NCI-H748 (cell line): ENCODE data around the gene ACYP2.
"Not testable (repeated sequence)": the region's sequence is repeated elsewhere in the genome, so short reads cannot be mapped to it uniquely, and the experiment has no call there.

ENCODE experiments used
- DNase-seq: peaks from one replicate; lab custom pipeline; 2025; ENCODE audit not compliant: unreplicated experiment; lab: John Stamatoyannopoulos, UW

Gene ACYP2

DNA sequence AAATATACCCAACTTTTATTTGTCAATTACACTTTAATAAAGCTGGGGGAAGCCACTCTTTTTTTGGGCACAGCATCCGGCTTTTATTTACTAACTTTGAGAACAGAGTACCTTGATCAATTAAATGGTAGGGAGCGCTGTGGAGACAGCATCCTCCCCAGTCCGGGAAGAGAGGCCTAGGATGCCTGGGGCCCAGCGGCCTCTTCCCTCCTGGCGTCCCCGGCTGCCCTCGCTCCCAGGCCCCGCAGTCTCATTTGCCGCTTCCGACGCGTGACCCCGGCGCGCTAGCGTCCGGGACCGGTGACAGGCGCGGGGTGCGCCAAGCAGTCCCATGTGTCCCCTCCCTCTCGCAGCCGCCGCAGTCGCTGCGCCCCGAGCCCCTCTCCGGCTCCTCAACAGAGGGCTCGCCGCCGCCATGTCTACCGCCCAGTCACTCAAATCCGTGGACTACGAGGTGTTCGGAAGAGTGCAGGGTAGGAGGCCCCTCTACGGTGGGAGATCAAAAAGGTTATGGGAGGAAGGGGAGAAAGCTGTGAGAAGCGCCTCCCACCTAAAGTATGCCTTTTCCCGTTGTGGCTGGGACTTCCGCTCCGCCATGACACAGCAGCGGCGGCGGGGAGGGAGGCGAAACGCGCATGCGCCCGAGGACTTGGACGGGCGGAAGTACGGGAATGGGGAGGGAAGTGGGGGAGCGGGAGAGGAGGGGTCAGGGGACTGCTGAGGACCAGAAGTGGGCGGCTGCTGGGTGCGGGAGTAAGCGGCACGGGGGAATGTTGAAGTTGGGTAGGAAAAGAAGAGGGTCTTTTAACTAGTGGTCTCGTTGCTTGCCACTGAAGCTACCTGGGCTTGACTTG is at the start of gene ACYP2:
TSS of gene ACYP2 (plus strand) at position 332 of the 854 bp plus-strand sequence.
- DNase-seq = peak; percentile 92

DNA sequence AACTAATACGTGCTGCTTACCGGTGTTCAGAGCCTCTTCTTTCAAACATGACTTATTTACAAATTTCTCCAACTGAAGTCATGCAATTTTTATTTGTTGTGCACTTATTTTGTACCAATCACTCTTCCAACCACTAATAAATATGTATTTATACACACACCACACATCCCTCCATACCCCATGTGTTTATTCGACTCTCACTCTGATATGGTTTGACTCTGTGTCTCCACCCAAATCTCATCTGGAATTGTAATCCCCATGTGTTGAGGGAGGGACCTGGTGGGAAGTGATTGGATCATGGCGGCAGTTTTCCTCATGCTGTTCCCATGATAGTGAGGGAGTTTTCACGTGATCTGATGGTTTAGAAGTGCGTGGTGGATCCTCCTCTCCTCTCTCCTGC is 49.5 kb upstream of the ACYP2 start:
- no peak for DNase-seq

DNA sequence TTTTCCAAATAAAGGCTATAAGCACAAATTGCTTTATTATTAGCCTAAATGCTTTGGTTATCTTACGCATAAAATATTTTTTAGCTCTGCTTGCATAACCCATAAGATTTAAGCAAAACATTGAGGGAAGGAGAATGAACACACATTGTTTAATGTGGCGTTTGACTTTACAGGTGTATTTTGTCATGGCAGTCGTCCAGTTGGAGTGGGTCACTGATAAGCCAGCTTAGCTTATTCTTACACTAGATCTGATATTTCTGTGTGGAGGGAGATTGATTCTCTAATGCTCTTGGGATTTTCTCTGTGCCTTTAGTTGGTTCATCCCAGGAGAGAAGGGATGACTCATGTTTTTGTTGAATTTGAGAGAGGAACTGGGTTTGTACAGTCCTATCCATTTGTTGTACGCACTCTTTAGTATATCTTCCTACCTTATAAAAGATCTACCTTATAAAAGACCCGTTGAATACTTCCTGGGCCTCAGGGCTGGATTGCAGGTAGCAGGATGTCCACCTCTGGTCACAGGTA is 47.5 kb upstream of the ACYP2 start:
- no peak for DNase-seq

DNA sequence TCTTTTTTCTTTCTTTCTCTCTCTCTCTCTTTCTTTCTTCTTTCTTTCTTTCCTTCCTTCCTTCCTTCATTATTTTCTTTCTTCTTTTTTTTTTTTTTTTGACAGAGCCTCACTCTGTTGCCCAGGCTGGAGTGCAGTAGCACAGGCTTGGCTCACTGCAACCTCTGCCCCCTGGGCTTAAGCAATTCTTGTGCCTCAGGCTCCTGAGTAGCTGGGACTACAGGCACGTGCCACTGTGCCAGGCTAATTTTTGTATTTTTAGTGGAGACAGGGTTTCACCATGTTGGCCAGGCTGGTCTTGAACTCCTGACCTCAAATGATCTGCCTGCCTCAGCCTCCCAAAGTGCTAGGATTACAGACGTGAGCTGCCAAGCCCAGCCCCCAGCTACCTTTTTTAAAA is 42.9 kb upstream of the ACYP2 start:
- DNase-seq = not testable (repeated sequence)

DNA sequence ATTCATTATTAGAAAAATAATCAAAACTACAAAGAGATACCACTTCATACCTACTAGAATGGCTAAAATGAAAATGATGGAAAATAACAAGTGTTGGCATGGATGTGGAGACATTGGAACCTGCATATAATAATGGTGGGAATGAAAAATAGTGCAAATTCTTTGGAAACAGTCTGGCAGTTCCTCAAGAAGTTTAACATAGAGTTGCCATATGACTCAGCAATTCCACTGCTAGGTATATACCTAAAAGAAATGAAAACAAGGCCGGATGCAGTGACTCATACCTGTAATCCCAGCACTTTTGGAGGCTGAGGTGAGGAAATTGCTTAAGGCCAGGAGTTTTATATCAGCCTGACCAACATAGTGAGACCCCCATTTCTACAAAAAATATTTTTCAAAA is 41.6 kb upstream of the ACYP2 start:
- no peak for DNase-seq

DNA sequence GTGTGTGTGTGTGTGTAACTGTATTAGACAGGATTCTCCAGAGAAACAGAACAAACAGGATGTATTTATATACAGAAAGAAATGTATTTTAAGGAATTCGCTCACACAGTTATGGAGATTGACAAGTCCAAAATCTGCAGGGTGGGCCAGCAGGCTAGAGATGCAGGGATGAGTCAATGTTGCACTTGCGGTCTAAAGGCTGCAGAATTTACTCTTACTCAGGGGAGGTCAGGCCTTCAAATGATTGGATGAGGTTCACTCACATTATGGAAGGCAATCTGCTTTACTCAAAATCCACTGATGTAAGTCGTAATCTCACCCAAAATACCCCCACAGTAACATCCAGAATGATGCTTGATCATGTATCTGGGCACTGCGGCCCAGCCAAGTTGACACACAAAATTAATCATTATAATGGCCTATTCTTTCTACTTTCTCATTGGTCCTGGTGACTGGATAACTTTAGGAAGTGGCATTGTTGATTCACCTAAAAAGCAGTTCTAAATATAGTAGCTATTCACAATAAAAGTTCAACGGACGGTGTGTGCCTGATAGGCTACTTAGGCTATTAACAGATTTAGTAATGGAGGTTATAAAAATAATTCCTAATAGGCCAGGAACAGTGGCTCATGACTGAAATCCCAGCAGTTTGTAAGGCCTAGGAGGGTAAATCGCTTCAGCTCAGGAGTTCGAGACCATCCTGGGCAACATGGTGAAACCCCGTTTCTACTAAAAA is 40.6 kb upstream of the ACYP2 start:
- DNase-seq = no peak

DNA sequence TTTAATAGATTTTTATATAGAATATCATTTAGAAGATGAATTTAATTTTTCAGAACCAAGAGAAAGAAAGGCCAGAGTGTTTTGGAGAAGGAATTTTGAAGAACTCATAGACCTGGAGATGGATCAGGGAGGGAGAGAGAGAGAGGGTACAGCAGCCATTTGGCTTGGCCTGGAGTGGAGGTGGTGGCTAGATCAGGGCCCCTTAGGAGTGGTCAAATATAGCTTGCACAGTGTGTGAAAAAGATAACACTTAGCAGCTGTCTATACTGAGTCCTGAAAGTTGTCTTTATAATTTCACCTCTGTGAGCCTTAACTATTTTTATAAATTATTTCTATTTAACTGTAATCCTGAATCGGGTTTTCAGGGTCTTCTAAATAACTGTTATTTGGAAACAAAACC is 38.8 kb upstream of the ACYP2 start:
- no peak for DNase-seq

DNA sequence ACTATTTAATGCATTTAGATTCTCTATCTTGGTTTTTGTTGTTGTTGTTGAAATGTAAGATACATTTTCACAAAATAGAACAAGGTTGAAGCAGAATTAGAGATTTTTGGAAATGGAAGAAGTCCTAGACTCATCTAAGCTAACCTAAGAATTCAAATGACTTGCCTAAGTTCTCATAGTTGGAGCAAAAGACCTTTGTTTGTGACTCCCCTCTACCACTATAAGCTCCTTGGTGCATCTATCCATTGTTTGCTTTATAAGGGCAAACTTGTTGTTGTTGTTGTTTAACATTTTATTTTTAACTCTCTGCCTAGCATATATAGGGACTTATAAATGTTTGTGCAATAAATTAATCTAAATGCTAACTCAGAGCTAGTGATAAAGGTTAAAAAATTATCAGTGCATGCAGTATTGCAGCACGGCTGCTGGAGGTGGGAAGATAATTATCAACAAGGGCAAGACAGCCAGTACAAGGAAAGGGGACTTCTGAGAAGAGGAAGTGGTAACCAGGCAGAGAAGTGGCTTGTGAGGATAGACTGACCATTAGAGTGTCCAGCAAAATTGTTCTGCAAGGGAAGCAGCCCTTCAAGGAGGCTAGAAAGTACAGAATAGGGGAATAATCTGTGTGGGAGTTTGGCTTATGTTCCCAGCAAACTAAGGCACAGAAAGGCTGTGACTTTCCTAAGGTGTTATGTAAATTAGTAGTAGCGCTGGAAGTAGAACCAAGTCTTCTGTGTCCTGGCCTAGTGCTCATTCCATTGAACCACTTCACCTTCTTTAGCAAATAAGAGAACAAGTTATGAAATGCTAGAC is 38.1 kb upstream of the ACYP2 start:
- DNase-seq = no peak

DNA sequence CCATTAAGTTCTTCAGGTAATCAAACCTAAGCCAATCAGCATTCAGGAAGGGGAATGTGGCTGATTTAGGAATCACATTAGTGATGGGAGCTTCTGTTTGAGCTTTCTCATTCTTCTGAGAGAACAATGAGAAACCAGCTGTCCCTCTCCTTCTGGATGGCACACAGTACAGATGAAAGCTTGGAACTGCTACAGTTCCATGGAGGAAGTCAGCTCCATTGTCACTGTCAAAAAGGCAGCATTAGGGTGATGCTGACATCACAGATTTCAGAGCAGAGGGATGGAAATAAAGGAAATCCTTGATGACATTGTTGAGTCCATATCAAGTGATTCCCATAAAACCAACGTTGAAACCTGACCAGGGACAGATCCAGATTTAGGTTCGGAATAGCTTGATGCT is 36.1 kb upstream of the ACYP2 start:
- DNase-seq = no peak

DNA sequence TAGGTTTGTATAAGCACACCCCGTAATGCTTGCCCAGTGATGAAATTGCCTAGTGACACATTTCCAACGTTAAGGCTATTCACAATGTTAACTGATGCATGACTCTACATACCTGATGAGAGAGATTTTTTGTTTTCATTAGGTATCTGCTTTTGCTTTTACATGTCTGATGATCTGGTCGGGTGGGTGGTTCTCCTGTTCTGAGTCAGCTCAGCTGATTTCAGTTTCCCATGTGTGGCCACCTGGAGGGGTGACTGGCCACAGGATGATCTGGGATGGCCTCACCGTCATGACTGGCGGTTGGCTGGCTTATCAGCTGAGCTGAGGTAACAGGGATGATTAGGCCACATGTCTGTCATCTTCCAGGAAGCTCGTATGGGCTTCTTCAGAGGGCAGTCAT is 33.8 kb upstream of the ACYP2 start:
- DNase-seq = no peak

DNA sequence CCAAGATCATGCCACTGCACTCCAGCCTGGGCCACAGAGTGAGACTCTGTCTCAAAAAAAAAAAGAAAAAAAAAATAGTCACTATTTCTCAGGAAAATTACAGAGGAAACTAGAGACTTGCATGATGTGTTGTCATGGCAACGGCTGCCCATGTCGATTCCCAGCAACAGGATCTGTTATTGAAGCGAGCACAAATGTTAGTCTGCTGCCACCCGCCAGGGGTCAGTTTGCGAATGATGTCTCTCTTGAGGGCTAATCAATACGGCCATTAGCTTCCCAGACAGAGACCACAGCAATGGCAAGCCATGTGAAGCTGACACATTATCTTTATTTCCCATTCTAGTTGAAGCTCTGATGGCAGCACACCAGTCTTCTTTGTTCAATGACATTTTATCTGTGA is 32.4 kb upstream of the ACYP2 start:
- DNase-seq = peak; percentile 50

DNA sequence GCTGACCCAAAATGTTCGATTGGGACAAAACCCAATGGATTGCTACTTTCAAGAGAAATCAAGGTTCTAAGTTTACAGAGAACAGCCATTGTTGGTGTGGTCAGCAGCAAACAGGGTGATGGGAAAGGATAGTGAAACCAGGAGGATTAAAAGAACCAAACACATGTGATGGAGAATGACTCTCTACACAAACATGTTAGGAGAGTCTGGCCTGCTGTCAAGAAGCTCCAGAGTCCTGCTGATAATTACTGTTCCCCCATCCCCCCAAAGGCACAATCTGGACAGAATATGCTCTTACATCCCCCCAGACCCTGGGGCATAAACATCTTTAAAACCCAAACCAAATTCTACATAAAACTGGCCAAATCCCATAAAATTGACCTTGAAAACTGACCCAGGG is 32.0 kb upstream of the ACYP2 start:
- no peak for DNase-seq

DNA sequence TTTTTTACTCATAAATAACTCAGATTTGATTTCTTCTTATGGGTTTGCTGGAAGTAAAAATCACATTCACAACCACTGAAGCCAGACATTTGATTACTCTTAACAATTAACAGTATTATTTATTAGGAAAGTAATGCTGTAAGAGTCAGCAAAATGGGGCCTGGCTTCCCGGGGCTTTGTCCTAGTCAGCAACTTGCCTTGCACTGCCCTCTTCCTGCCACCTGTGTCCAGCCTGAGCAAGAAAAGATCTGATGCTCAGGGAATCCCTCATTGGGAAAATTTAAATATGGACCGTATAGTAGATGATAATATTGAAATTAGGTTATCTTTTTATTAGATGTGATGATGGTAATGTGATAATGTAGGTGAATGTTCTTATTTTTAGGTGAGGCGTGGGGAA is 30.8 kb upstream of the ACYP2 start:
- DNase-seq = peak; percentile 6

DNA sequence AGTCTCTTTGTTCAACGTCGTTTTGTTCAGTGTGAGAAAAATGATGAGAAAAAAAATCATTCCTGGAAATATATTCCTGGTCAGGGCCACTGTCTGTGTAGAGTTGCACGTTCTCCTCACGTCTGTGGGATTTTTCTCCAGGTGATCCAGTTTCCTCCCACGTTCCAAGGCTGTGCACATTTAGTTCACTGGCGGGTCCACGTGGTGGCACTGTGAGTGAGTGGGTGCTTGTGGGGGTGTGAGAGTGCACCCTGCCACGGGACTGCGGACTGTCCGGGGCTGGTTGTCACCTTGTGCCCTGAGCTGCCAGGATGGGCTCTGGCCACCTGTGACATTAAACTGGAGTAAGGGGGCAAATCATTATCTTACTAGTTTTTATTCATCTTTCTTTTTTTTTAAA is 30.3 kb upstream of the ACYP2 start:
- no peak for DNase-seq

DNA sequence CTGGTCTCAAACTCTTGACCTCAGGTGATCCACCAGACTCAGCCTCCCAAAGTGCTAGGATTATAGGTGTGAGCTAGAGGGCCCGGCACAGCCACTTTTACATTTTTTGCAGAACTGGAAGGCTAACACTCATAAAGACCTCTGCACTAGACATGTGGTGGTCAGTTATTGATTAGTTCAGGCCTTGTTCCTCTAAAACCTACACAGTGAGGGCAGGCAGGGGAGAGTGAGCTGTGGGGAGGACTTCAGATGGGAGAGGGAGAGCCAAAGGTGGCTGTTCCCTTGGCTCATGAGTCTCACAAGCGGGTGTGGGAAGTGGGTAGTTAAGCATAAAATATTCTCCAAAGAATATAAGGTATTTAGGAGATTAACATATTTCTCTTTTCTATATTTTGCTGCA is 29.3 kb upstream of the ACYP2 start:
- no peak for DNase-seq

DNA sequence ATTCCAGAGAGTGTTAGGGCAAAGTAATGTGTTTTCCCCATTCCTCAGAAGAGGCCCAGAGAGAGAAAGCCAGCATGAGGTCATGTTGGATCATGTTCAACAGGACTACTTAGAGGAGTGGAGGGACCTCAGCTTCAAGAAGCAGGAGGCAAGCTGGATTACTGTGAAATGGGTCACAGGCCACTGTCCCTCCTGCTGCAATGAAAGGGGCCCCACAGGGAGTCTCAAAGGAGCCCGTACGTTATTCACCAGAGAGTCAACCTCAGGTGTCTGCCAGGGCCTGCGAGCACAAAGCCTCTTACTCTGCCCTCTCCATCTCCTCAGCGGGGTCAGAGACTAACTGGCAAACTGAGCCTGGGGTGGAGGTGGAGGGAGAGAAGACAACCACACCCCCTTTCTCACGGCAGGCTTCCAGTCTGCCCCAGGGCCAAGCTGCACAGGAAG is 27.2 kb upstream of the ACYP2 start:
- DNase-seq = no peak

DNA sequence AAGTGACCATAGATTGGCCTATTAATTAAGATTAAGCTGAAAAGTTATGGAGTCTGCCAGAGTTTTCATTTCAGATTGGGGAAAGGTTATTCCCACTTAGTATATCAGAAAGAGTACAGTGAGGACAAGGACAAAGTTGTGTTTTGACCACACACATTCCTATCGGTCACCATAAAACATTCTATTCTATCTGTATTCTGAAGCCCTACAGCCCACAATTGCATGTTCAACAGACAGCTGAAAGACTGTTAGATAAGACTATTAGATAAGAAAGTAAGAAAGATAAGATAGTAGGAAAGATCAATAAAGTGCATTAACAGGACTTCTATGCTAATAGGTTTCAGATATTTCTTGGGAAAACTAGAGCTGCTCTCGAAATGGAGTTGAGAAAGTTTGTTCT is 26.7 kb upstream of the ACYP2 start:
- DNase-seq = no peak

DNA sequence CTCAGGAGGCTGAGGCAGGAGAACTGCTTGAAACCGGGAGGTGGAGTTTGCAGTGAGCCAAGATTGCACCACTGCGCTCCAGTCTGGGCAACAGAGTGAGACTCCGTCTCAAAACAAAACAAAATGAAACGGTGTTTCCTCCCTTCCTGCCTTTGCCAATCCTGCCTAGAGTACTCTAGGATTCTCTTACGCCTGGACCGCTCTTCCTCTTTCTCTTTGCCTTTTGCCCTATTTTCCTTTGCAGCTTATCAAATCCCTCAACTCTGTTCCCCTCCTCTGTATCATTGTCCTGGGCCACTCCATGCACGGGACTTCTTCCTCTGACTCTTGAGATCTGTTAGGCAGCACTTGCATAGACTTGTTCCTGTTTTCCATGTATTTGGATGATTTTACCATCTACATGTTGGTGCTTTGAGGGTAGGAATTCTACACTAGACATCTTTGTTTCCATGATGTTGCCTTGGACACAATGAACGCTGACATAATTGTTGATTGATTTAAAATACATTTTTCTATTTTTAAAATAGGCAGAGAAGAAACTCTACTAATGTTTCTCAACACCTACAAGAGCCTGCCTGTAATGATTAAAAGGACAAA is 24.8 kb upstream of the ACYP2 start:
- DNase-seq = no peak

DNA sequence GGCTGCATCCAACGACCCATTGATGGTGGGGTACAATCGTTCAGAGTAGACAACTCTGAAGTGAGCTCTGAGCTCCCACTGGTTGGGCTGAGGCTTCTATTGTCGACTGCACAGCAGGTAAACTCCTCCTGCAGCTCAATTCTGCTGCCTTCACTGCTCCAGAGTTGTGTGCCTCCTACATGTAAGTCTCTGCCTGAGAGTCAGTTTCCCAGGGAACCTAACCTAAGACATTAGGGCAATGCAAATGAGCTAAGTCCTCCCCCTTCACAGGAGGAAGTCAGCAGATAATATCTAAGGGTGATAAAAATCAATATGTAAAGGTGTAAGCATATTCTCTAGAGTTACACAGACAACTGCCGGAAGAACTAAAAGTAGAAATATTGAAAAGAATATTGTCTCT is 22.5 kb upstream of the ACYP2 start:
- DNase-seq = no peak

DNA sequence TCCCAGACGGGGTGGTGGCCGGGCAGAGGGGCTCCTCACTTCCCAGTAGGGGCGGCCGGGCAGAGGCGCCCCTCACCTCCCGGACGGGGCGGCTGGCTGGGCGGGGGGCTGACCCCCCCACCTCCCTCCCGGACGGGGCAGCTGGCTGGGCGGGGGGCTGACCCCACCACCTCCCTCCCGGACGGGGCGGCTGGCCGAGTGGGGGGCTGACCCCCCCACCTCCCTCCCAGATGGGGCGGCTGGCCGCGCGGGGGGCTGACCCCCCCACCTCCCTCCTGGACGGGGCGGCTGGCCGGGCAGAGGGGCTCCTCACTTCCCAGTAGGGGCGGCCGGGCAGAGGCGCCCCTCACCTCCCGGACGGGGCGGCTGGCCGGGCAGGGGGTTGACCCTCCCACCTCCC is 20.0 kb upstream of the ACYP2 start:
- DNase-seq = not testable (repeated sequence)

DNA sequence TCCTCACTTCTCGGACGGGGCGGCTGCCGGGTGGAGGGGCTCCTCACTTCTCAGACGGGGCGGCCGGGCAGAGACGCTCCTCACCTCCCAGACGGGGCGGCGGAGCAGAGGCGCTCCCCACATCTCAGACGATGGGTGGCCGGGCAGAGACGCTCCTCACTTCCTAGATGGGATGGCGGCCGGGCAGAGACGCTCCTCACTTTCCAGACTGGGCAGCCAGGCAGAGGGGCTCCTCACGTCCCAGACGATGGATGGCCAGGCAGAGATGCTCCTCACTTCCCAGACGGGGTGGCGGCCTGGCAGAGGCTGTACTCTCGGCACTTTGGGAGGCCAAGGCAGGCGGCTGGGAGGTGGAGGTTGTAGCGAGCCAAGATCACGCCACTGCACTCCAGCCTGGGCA is 19.3 kb upstream of the ACYP2 start:
- DNase-seq = not testable (repeated sequence)
